Glomerular endothelial cell (primary cell): Measurements from ENCODE around the gene PAFAH2. TPM values are rescaled to one million over a fixed set of nuclear protein-coding genes. Genes with fewer than 3 reads are reported as not detected.
"Not testable (repeated sequence)": the region's sequence is repeated elsewhere in the genome, so short reads cannot be mapped to it uniquely, and the experiment has no call there.

ENCODE experiments used
- DNase-seq: peaks from one replicate; pipeline ENCODE4 v3.0.0-alpha.2; 2011; ENCODE audit warnings: low read depth, low spot score; ENCODE audit errors: extremely low read depth
- total RNA-seq: library from RNA; depleted of rRNA; stranded (reverse); fragments of >200 nt; gene quantifications from 2 replicates; pipeline ENCODE4 v1.2.3, GENCODE V29; 2015

Gene PAFAH2
- total RNA-seq, 1 donor from 2014 or later, result 8.2 TPM

DNA sequence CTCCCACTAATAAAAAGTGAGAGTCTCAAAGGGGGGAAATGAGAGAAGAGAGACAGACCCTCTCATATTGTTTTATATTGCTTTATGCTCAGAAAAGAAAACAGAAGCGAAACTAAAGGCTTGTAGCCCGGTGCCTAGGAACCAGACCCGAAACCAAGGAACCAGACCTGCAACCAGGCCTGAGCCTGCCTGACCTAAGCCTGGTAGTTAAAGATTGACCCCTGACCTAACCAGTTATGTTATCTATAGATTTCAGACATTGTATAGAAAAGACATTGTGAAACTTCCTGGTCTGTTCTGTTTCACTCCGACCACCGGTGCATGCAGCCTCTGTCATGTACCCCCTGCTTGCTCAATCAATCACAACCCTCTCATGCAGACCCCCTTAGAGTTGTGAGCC lies 54.4 kb downstream of the PAFAH2 start:
- not testable (repeated sequence) for DNase-seq

GRCh38 chr1:25936947-25937346 lies 60.9 kb downstream of the PAFAH2 start:
- DNase-seq, result no peak

DNA sequence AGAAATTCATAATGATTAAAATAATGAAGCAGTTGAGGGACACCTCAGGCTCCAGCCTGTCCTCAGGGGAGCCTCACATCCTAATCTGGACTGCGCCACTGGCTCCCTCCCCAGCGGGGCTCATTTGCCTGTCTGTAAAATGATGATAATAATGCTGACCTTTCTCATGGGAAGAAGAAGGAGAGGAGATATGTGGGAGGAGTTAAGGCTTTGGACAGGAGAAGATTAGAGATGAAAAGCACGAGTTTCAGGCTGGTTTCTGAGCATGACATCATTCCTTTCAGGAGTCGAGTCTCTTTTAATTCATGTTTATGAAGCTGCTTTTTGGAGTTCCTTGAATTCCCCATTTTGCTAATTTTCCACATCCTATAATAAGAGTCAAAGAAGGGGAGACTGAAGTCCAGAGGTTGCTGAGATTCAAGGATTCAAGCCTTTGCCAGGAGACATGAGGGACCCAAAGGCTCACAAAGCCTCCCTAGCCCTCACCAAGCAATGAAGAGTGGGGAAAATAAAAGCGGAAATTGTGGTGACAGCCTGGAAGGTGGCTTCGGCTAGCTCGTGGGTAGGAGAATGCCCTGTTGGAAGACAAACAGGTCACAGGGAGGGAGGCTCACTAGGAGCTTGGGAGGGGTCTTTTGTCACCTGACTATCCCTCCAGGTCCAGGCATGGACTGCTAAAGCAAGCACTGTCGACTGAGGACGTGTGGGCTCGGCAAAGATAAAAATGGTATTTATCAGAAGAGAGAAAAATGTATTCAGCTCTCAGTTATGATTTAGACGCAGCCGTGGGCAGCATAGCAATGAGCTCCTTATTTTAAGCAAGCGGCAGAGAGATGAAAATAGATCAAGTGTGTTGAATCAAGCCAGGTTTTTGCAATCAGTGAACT lies 64.1 kb downstream of the PAFAH2 start:
- DNase-seq, result no peak

GRCh38 chr1:25932811-25933400 lies 65.0 kb downstream of the PAFAH2 start:
- not testable (repeated sequence) for DNase-seq

- no peak for DNase-seq
Observed at GRCh38 chr1:25932321-25932720, 65.5 kb downstream of the PAFAH2 start.

- no peak for DNase-seq
Observed at GRCh38 chr1:25929016-25929415, 68.8 kb downstream of the PAFAH2 start.

GRCh38 chr1:25927521-25928265 lies 70.2 kb downstream of the PAFAH2 start:
- no peak for DNase-seq

- no peak for DNase-seq
Observed at GRCh38 chr1:25926731-25927496, 70.9 kb downstream of the PAFAH2 start.

GRCh38 chr1:25924454-25924853 lies 73.4 kb downstream of the PAFAH2 start:
- DNase-seq, result no peak

DNA sequence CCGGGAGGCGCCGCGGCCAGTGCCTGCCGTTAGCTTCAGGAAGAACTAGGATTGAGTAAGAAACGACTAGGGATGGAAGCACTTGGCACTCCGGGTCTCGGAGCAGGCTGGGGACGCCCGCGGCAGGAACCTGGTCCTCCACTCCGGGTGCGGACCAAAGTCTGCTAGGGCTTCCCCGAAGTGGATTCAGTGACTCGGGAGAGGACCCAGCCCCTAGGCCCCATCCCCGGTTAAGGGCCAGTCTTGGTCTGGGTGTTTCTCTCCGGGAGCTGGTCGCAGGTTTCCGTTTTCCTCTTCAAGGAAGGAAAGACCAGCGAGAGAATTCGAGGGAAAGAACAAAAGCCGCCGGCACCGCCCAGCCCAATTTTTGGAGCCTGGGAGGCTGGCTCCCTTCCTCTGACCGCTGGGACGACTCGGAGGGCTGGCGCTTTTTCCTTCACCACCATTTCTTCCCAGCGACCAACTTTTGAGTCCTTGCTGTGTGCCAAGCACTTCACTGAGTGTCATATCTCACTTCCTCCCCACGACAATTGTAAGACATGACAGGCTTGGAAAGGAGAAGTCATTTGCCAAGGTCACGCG lies 74.8 kb downstream of the PAFAH2 start:
- DNase-seq, result no peak

GRCh38 chr1:25922056-25922970 lies 75.5 kb downstream of the PAFAH2 start:
- DNase-seq, result no peak

DNA sequence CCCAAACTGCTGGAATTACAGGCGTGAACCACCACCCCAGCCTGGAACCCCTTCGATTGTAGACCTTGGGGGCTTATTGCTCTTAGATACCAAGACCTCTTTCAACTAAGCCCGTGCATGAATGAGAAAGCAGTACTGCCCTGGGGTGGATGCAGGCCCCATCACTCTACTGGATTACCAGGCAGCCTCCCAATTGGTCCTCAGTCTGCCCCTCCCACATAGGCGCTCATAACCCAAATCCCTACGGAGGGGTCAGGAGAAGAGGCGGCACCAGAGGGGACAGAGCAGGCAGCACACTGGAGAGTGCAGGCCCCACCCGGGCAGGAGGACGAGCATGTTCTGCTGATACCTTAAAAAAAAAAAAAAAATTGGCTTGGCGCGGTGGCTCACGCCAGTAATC lies 79.2 kb downstream of the PAFAH2 start:
- no peak for DNase-seq

- no peak for DNase-seq
Observed at GRCh38 chr1:25917996-25918395, 79.9 kb downstream of the PAFAH2 start.

DNA sequence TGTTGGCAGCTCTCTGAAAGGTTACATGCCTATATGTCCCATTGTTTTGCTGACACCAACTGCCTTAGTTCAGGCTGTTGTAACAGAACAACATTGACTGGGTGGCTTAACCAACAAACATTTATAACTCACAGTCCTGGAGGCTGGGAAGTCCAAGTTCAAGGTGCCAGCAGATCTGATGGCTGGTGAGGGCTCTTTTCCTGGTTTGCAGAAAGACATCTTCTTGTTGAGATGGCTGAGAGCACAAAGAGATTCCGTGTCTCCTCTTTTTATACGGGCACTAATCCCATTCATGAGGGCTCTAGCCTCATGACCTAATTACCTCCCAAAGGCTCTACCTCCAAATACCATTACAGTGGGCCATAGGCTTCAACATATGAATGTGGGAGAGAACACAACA lies 81.4 kb downstream of the PAFAH2 start:
- DNase-seq, result no peak

DNA sequence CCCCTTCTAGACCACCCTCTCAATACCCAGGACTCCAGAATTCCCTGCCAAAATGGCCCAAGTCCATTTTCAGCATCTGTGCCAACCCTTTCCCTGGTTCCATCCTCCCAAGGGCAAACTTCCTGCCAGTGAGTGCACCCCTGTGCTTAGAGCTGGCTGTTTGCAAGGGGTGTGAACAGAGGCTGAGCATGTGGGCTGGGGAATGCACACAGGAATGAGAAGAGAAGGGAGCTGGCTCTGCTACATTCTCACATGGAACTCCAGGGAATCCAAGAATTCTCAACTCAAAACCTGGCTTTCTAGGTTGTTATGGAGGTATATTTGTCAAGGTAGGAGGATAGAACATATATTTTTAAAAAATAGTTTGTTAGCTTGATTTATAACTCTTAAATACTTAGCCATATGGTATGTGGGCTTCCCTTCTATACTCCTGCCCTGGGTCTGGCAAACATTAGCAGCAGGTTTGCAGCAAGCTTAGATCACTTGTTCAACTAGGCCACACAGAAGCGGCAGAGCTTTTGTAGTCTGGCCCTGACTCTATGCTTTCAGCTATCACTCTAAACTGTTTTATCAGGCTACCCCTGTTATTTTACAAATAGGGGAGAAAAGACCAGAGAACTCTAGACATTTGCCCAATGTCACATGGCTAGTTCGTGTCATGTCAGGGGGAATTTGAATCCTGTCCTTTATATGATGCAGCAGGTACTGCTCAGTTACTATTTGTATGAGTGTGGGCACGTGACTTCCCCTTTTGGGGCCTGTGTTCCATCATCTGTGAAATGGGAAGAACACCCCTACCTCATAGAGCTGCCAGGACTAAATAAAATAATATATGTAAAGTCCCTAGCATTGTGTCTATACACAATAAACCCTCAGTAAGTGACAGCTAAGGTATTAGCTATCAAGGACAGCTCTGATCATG lies 83.5 kb downstream of the PAFAH2 start:
- DNase-seq, result no peak

DNA sequence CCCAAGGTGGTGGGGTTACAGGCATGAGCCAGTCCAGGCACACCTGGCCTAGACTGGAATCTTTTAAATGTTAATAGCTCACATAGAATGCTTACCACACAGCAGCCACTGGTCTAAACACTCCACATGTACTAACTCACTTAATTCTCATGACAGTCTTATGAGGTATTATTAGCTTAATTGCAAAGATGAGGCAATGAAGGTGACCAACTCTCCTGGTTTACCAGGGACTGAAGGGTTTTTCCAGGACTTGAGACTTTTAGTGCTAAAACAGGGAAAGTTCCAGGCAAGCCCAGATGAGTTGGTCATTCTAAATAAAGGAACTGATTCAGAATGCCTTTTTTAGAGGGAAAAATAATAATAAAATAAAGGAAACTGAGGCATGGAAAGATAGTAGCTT lies 84.7 kb downstream of the PAFAH2 start:
- DNase-seq, result no peak

- DNase-seq, result no peak
Observed at GRCh38 chr1:25912076-25912831, 85.6 kb downstream of the PAFAH2 start.

DNA sequence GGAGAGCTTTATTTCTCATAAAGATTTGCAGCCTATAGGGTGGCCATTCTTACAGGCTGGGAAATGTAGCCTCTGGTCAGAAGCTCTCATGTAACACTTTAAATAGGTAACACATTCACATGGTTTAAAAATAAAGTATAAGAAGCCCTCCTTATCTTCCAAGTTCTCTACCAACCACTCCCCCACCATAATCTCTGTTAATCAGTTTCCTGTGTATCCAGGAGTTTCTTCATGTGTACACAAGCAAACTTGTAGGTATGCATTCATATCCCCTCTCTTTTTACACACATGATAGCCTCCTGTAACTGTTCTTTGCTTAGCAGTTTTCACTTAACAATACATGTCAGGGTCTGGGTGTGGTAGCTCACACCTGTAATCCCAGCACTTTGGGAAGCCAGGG lies 86.7 kb downstream of the PAFAH2 start:
- no peak for DNase-seq
